Activated B cell treated with CpG ODN at 0.5 μM for 24 hours (primary cell): ENCODE measurements around the gene TRAPPC2. TPM values are rescaled to one million over a fixed set of nuclear protein-coding genes. Genes with fewer than 3 reads are reported as not detected.

ENCODE experiments used
- ATAC-seq: fragments of 200-7000 bp; cut with Tn5 transposase; one replicate; pipeline ENCODE4 v1.10.0; 2021; ENCODE audit warnings: low read depth, mild to moderate bottlenecking, moderate library complexity
- CTCF ChIA-PET: fragments of 350-600 bp; sonication (Branson Sonifier 250); formaldehyde crosslinking; loops from one replicate; lab custom pipeline; 2021; ENCODE audit warnings: antibody characterized with exemption; lab: Charles Lee
- POLR2A ChIA-PET: fragments of 350-600 bp; sonication (Branson Sonifier 250); formaldehyde crosslinking; loops from one replicate; lab custom pipeline; 2021; ENCODE audit warnings: antibody characterized with exemption; lab: Charles Lee
- DNase-seq: peaks from one replicate; pipeline ENCODE4 v3.0.0; 2022
- H3K27ac Mint-ChIP-seq: one replicate; pipeline ENCODE4 v1.8.0; 2020; ENCODE audit warnings: mixed read lengths
- H3K27me3 Mint-ChIP-seq: one replicate; pipeline ENCODE4 v1.8.0; 2021; ENCODE audit warnings: mixed read lengths
- H3K36me3 Mint-ChIP-seq: one replicate; pipeline ENCODE4 v1.8.0; 2021; ENCODE audit warnings: low read depth, mixed read lengths
- H3K4me1 Mint-ChIP-seq: one replicate; pipeline ENCODE4 v1.8.0; 2021; ENCODE audit warnings: mixed read lengths
- H3K4me3 Mint-ChIP-seq: one replicate; pipeline ENCODE4 v1.8.0; 2020; ENCODE audit warnings: mild to moderate bottlenecking, mixed read lengths
- H3K9me3 Mint-ChIP-seq: one replicate; pipeline ENCODE4 v1.8.0; 2020; ENCODE audit warnings: mixed read lengths
- intact Hi-C: fragments of 100-400 bp; cut with micrococcal nuclease; formaldehyde crosslinking; loops from one replicate; pipeline ENCODE4 v1.15.1; 2024
- total RNA-seq: library from RNA; stranded (reverse); gene quantifications from 2 replicates; pipeline ENCODE4 v1.2.3, GENCODE V29; 2022
- TF ChIP-seq, protein P1 (sequence below): fragments of 200-600 bp; IDR thresholded peaks from one replicate; pipeline ENCODE4 v1.8.0; 2022; ENCODE audit warnings: antibody characterized with exemption, mild to moderate bottlenecking

Gene TRAPPC2
- total RNA-seq, 1 donor from 2014 or later, result 26.7 TPM

DNA sequence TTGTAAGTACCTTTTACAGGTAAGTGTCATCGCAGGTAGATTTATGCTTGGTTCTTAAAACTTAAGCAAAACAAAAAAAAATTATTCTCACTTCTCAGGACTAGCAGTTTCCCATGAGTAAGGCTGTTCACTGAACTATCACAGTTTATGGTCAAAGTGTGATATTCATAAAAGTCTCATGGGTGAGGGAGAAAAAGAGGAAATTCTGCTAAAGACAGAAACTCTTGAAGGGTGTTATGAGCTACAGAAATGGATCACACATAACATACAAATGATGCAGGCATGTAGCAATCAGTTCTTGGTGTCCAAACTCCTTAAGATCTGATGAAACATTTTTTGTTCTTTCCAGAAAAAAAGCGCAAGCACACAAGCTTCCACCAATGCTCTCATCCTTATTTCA is 37.0 kb downstream of the TRAPPC2 start:
- intact Hi-C loops, result loop anchor here (1.0 kb wide), 2 partner anchors 8 to 37 kb away; partner anchors contain the start of genes OFD1, RAB9A and TRAPPC2
- peak overlapping the region; percentile 83 for H3K27ac Mint-ChIP-seq
- H3K36me3 Mint-ChIP-seq, result peaks cover 25% of the 10 kb centered on the region
- TF ChIP-seq, protein P1, sequence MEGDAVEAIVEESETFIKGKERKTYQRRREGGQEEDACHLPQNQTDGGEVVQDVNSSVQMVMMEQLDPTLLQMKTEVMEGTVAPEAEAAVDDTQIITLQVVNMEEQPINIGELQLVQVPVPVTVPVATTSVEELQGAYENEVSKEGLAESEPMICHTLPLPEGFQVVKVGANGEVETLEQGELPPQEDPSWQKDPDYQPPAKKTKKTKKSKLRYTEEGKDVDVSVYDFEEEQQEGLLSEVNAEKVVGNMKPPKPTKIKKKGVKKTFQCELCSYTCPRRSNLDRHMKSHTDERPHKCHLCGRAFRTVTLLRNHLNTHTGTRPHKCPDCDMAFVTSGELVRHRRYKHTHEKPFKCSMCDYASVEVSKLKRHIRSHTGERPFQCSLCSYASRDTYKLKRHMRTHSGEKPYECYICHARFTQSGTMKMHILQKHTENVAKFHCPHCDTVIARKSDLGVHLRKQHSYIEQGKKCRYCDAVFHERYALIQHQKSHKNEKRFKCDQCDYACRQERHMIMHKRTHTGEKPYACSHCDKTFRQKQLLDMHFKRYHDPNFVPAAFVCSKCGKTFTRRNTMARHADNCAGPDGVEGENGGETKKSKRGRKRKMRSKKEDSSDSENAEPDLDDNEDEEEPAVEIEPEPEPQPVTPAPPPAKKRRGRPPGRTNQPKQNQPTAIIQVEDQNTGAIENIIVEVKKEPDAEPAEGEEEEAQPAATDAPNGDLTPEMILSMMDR, result no peak
- peak; percentile 75 for ATAC-seq
- H3K27me3 Mint-ChIP-seq, result no peaks in the 10 kb centered on the region
- ChIA-PET CTCF (no interaction called here), POLR2A (interaction anchor here (0.5 to 5.0 kb wide), 9 partner anchors 10 to 332 kb away, joined by 3 to 47 read pairs (median 3); partner anchors contain the start of genes GEMIN8, OFD1, RAB9A and TCEANC)
- H3K4me3 Mint-ChIP-seq, result peak overlapping the region; percentile 64
- no peaks in the 10 kb centered on the region for H3K9me3 Mint-ChIP-seq
- no peak for DNase-seq
- peaks cover 89% of the 10 kb centered on the region for H3K4me1 Mint-ChIP-seq

DNA sequence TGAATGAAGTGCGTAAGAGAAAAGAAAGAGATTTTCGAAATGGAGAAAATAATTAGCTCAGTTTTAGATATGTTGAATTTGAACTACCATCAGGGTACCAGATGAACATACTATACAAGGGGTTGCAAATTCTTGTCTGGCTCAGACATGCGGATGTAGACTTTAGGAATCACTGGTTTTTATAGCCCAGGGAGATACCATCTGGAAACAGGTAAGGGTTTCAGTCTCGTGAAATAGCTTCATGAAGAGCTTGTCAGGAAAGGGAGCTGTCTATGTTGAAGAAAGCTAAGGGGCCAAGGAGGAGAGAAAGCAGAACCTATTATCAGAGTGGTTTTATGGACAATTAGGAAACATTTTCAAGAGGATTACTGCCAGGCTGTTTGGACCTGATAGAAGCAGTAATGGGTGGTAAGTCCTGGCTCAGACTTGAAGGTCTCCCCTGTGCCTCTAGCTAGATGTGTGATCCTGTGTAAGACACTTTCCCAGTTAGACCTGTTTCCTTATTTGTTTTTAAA is 38.8 kb downstream of the TRAPPC2 start:
- ATAC-seq, result no peak
- POLR2A ChIA-PET, result interaction anchor here (2.8 to 5.0 kb wide), 2 partner anchors 8 to 39 kb away, joined by 13 to 47 read pairs; partner anchors contain the start of genes OFD1, RAB9A and TRAPPC2
- no peak for DNase-seq
- TF ChIP-seq, protein P1, result no peak
- no peaks in the 10 kb centered on the region for H3K9me3 Mint-ChIP-seq
- no peak overlapping the region for H3K4me3 Mint-ChIP-seq
- CTCF ChIA-PET, result no interaction called here
- peaks cover 15% of the 10 kb centered on the region for H3K36me3 Mint-ChIP-seq
- no peaks in the 10 kb centered on the region for H3K27me3 Mint-ChIP-seq
- intact Hi-C loops, result no loop called here
- no peak overlapping the region for H3K27ac Mint-ChIP-seq
- H3K4me1 Mint-ChIP-seq, result peaks cover 90% of the 10 kb centered on the region

DNA sequence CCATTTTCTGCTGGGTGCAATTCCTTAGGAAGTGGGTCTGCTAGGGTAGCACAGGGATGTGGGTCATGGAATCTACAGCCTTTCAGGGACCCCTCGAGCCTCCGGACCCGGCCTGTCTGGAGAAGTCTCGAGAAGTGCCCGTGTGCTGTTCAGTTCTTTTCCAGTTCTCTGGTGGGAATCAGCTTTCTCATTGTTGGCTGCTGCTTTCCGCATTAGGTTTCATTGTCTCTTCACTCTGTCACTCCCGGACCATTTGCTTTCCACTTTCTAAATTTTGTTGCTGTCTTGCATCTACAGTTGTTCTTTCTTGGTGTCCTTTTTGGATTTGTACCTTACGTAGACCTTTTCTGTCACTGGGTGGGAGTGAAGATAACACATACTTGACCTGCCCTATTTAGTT is 39.4 kb downstream of the TRAPPC2 start:
- DNase-seq (no peak), ATAC-seq (no peak)
- H3K4me3 Mint-ChIP-seq, result no peak overlapping the region
- TF ChIP-seq, protein P1, result no peak
- intact Hi-C loops, result no loop called here
- no peak overlapping the region for H3K27ac Mint-ChIP-seq
- ChIA-PET POLR2A (interaction anchor here (1.7 to 5.0 kb wide), 4 partner anchors 7 to 40 kb away, joined by 4 to 47 read pairs (median 14); partner anchors contain the start of genes OFD1, RAB9A and TRAPPC2), CTCF (no interaction called here)
- H3K4me1 Mint-ChIP-seq, result peaks cover 90% of the 10 kb centered on the region
- no peaks in the 10 kb centered on the region for H3K27me3 Mint-ChIP-seq
- no peaks in the 10 kb centered on the region for H3K9me3 Mint-ChIP-seq
- peaks cover 19% of the 10 kb centered on the region for H3K36me3 Mint-ChIP-seq

DNA sequence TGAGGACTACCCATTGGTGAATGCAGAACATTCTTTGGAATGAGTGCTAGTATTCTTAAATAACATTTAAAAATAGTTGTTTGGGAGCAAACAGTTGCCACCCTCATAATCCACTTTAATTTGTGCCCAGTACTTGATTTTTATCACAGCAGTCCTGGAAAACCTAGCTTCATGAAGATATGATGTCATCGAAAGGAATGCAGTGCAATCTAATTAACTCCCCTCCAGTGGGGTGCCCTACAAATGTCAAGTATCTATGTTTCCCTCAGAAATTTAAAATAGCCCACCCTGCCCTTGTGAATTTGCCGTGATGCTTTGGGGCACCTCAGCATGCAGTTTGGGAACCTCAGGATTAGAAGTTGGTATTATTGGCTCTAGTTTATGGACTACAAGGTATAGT is 40.1 kb downstream of the TRAPPC2 start:
- POLR2A ChIA-PET, result interaction anchor here (0.6 to 2.8 kb wide), 3 partner anchors 17 to 49 kb away, joined by 4 to 16 read pairs (median 4); partner anchors contain the start of genes OFD1 and TRAPPC2

More for the DNA sequence above, 40.1 kb downstream of the TRAPPC2 start:
- no peak for ATAC-seq
- Mint-ChIP-seq H3K4me1 (peaks cover 88% of the 10 kb centered on the region), H3K27me3 (no peaks in the 10 kb centered on the region), H3K9me3 (no peaks in the 10 kb centered on the region), H3K27ac (no peak overlapping the region), H3K36me3 (peaks cover 17% of the 10 kb centered on the region), H3K4me3 (no peak overlapping the region)
- CTCF ChIA-PET, result no interaction called here
- DNase-seq, result no peak
- TF ChIP-seq, protein P1, result no peak
- intact Hi-C loops, result no loop called here
